Testis (tissue), 3 donors: ENCODE results near the gene VIL1. TPM values are rescaled to one million over a fixed set of nuclear protein-coding genes. Genes with fewer than 3 reads are reported as not detected.

Source experiments
- DNase-seq: peaks from one replicate; pipeline ENCODE4 v3.0.0-alpha.2; 2019
- H3K27ac ChIP-seq, 2 donors: fragments of 200-600 bp; sonication (generic); one replicate each; pipeline ENCODE4 v1.5.1; 2019
- H3K27me3 ChIP-seq: fragments of 200-600 bp; sonication (generic); one replicate; pipeline ENCODE4 v1.5.1; 2019
- H3K36me3 ChIP-seq: fragments of 200-600 bp; sonication (generic); one replicate; pipeline ENCODE4 v1.5.1; 2017; ENCODE audit warnings: low read depth; ENCODE audit errors: missing control alignments
- H3K4me1 ChIP-seq: fragments of 200-600 bp; sonication (generic); one replicate; pipeline ENCODE4 v1.5.1; 2019
- H3K4me3 ChIP-seq, 2 donors: fragments of 200-600 bp; sonication (generic); one replicate each; pipeline ENCODE4 v1.5.1; 2017 to 2019
- H3K9me3 ChIP-seq: fragments of 200-600 bp; sonication (generic); one replicate; pipeline ENCODE4 v1.5.1; 2017
- CTCF ChIP-seq, 3 experiments: fragments of 450-650 bp in 2 of 3; fragments of 200-600 bp in 1 of 3; sonication (generic) in 1 of 3; IDR thresholded peaks; one replicate each; pipeline ENCODE4 v1.5.1; 2016 to 2019; ENCODE audit warnings: antibody characterized with exemption in 3 of 3, mild to moderate bottlenecking in 2 of 3, moderate library complexity in 1 of 3
- POLR2A ChIP-seq: fragments of 450-650 bp; IDR thresholded peaks from one replicate; pipeline ENCODE4 v1.6.1; 2017; ENCODE audit warnings: antibody characterized with exemption, mild to moderate bottlenecking, moderate library complexity
- WGBS, 2 donors: methylation state at CpG; one replicate each; pipeline ENCODE4 v1.1.5; 2018; 5-methylcytosine and 5-hydroxymethylcytosine counted together
- intact Hi-C: fragments of 100-400 bp; cut with DNase I; formaldehyde crosslinking; loops from one replicate; pipeline ENCODE4 v1.15.1; 2023; ENCODE audit warnings: low total_unique reads
- polyA plus RNA-seq: library from polyadenylated mRNA; stranded (reverse); fragments of 350-450 nt; fragmentation: Illumina TruSeq; extraction: RNeasy Lipid Tissue Mini Kit (QIAGEN cat#74804); gene quantifications from one replicate; pipeline ENCODE4 v1.2.3, GENCODE V29; 2014; ENCODE audit warnings: low read depth, low replicate concordance; ENCODE audit not compliant: insufficient read depth
- total RNA-seq, 2 donors: library from RNA; depleted of rRNA; stranded (reverse); fragments of >200 nt; gene quantifications; one replicate each; pipeline ENCODE4 v1.2.3, GENCODE V29; 2016

VIL1 gene
- total and polyA plus RNA-seq, 3 donors from 2014 or later: 0.50 to 1.6 (median 0.71) TPM

GRCh38 chr2:218389333-218390150 is 29.4 kb upstream of the VIL1 start:
- no peak for DNase-seq
- intact Hi-C loops: no loop called here
- H3K36me3 ChIP-seq: no peaks in the 10 kb centered on the region
- H3K4me1 ChIP-seq: peaks cover 4% of the 10 kb centered on the region
- no peak overlapping the region for H3K27ac ChIP-seq
- no peaks in the 10 kb centered on the region for H3K27me3 ChIP-seq
- no peak overlapping the region for H3K4me3 ChIP-seq
- no peaks in the 10 kb centered on the region for H3K9me3 ChIP-seq
- WGBS, 2 donors: 91 to 95% methylated on average over 17 of the region's 17 CpGs
- TF ChIP-seq POLR2A (no peak), CTCF (IDR thresholded peaks at IDR 0.05) (no peak)

DNA sequence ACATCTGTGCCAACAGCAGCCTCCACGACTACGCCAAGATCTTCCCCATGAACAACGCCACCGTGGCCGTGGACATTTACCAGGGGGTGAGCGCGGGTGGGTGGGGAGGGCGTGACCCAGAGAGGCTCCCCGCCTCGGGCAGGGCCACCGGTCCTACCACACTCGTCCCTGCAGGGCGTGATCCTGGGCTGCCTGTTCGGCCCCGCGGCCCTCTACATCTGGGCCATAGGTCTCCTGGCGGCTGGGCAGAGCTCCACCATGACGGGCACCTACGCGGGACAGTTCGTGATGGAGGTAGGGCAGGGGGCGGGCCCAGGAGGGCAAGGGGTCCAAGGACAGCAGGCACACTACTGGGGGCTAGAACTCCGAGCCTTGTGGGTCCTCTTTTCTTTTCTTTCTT is 27.7 kb upstream of the VIL1 start:
- TF ChIP-seq CTCF (IDR thresholded peaks at IDR 0.05) (no peak), POLR2A (no peak)
- 83 to 95% methylated on average over 10 to 19 of the region's 23 CpGs for WGBS, 2 donors
- Histone ChIP-seq H3K4me3 (no peak overlapping the region), H3K9me3 (no peaks in the 10 kb centered on the region), H3K27me3 (no peaks in the 10 kb centered on the region), H3K27ac (no peak overlapping the region), H3K36me3 (no peaks in the 10 kb centered on the region), H3K4me1 (peaks cover 10% of the 10 kb centered on the region)
- intact Hi-C loops: no loop called here
- no peak for DNase-seq

DNA sequence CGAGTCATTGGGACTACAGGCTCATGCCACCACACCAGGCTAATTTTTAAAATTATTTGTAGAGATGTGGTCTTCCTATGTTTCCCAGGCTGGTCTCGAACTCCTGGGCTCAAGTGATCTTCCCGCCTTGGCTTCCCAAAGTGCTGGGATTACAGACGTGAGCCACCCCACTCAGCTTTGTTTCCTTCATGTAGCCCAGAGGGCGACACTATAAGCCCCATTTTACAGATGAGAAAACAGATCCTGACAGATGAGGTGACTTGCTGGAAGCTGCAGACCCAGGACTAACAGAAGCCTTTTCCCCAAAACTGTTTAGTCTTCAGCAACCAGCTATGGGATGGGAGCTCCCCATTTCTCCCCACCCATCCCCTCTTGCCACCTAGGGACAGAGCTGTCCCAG is 26.5 kb upstream of the VIL1 start:
- 90 to 94% methylated on average over 5 of the region's 5 CpGs for WGBS, 2 donors
- Histone ChIP-seq H3K27me3 (no peaks in the 10 kb centered on the region), H3K36me3 (no peaks in the 10 kb centered on the region), H3K27ac (no peak overlapping the region), H3K4me1 (peaks cover 15% of the 10 kb centered on the region), H3K9me3 (no peaks in the 10 kb centered on the region), H3K4me3 (no peak overlapping the region)
- no peak for DNase-seq
- intact Hi-C loops: no loop called here
- TF ChIP-seq POLR2A (no peak), CTCF (IDR thresholded peaks at IDR 0.05) (no peak)

DNA sequence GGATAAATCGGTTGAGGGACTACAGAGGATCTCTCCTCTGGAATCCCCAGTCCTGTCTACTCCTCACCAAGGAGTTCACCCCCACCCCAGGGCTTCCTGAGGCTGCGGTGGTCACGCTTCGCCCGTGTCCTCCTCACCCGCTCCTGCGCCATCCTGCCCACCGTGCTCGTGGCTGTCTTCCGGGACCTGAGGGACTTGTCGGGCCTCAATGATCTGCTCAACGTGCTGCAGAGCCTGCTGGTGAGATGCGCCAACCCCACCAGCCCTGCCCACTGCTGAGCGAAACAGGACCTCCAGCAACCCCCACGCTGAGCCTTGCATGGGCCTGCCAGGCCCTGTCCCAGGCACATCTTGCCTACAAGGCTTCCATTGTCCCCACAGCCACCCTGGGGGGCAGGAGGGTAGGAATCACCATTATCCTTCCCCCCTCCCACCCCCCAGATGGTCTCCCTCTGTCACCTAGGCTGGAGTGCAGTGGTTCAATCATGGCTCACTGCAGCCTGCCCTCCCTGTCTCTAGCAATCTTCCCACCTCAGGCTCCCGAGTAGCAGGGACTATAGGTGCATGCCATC is 25.9 kb upstream of the VIL1 start:
- TF ChIP-seq CTCF (IDR thresholded peaks at IDR 0.05) (no peak), POLR2A (no peak)
- no peak overlapping the region for H3K4me3 ChIP-seq
- H3K27ac ChIP-seq: no peak overlapping the region
- H3K4me1 ChIP-seq: peaks cover 19% of the 10 kb centered on the region
- no peak for DNase-seq
- H3K36me3 ChIP-seq: no peaks in the 10 kb centered on the region
- WGBS, 2 donors: 82 to 84% methylated on average over 7 to 16 of the region's 16 CpGs
- H3K27me3 ChIP-seq: no peaks in the 10 kb centered on the region
- H3K9me3 ChIP-seq: no peaks in the 10 kb centered on the region
- intact Hi-C loops: no loop called here
